Measurements from ENCODE around the gene SLC13A5. TPM values are rescaled to one million over a fixed set of nuclear protein-coding genes. Genes with fewer than 3 reads are reported as not detected.
A peak's percentile ranks its signal among the peaks of the same experiment; 100 is the strongest.
"Not testable (repeated sequence)": the region's sequence is repeated elsewhere in the genome, so short reads cannot be mapped to it uniquely, and the experiment has no call there.

The SLC13A5 gene
- total RNA-seq, 1 experiment from 2014 or later: not detected

DNA sequence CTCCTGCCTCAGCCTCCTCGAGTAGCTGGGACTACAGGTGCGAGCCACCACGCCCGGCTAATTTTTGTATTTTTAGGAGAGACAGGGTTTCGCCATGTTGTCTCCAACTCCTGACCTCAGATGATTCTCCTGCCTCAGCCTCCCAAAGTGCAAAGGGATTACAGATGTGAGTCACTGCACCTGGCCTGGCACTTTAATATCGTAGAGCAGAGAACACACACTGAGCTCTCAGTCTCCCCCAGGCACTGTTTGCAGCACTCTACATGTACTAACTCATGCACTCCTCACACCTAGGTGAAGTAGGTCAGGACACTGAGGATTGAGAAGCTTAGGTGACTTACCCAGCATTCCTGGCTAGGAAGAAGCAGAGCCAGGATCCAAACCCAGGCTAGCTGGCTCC, 46.6 kb downstream of the SLC13A5 start:
- H3K27ac ChIP-seq (ENCODE audit: low read length): no peak overlapping the region
- intact Hi-C loops (cut with micrococcal nuclease): loop anchor here (1.0 to 5.0 kb wide), 3 partner anchors 55 to 356 kb away; partner anchors contain the start of gene BCL6B
- H3F3A ChIP-seq (ENCODE audit: low read length, unreplicated experiment): no peaks in the 10 kb centered on the region
- ATAC-seq (no peak), DNase-seq (no peak)
- no peak overlapping the region for H3K9ac ChIP-seq (ENCODE audit: low read length)
- no peak overlapping the region for H2AFZ ChIP-seq (ENCODE audit: low read length)
- no peaks in the 10 kb centered on the region for H4K20me1 ChIP-seq (ENCODE audit: low read length)
- TF ChIP-seq EZH2phosphoT487 (IDR thresholded peaks at IDR 0.05; ENCODE audit: borderline replicate concordance, low read length): no peak
- no peak for TF ChIP-seq EZH2 (IDR thresholded peaks at IDR 0.05; ENCODE audit: low read length, unreplicated experiment)
- TF ChIP-seq, protein P1, sequence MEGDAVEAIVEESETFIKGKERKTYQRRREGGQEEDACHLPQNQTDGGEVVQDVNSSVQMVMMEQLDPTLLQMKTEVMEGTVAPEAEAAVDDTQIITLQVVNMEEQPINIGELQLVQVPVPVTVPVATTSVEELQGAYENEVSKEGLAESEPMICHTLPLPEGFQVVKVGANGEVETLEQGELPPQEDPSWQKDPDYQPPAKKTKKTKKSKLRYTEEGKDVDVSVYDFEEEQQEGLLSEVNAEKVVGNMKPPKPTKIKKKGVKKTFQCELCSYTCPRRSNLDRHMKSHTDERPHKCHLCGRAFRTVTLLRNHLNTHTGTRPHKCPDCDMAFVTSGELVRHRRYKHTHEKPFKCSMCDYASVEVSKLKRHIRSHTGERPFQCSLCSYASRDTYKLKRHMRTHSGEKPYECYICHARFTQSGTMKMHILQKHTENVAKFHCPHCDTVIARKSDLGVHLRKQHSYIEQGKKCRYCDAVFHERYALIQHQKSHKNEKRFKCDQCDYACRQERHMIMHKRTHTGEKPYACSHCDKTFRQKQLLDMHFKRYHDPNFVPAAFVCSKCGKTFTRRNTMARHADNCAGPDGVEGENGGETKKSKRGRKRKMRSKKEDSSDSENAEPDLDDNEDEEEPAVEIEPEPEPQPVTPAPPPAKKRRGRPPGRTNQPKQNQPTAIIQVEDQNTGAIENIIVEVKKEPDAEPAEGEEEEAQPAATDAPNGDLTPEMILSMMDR (conservative IDR thresholded peaks at IDR 0.05; ENCODE audit: low read depth, low read length): no peak
- no peaks in the 10 kb centered on the region for H3K9me2 ChIP-seq (replicated peaks; ENCODE audit: low read length)
- H3K27me3 ChIP-seq (ENCODE audit: low read length): no peaks in the 10 kb centered on the region
- ChIA-PET POLR2A (ENCODE audit: unreplicated experiment) (no interaction called here), CTCF (interaction anchor here (0.6 kb wide), 2 partner anchors 33 to 177 kb away, joined by 3 read pairs; no protein-coding TSS in a partner anchor)
- no peak overlapping the region for H3K4me3 ChIP-seq (ENCODE audit: low read length)
- H3K4me2 ChIP-seq (ENCODE audit: low read length): no peak overlapping the region
- H3K79me2 ChIP-seq (ENCODE audit: low read length): no peaks in the 10 kb centered on the region
- no peaks in the 10 kb centered on the region for H3K9me3 ChIP-seq (ENCODE audit: low read length)
- no peaks in the 10 kb centered on the region for H3K36me3 ChIP-seq (ENCODE audit: low read depth, low read length)
- BruUV-seq (replicated peaks): no TSS peak
- H3K4me1 ChIP-seq (ENCODE audit: insufficient read depth, low read length): peaks cover 30% of the 10 kb centered on the region

DNA sequence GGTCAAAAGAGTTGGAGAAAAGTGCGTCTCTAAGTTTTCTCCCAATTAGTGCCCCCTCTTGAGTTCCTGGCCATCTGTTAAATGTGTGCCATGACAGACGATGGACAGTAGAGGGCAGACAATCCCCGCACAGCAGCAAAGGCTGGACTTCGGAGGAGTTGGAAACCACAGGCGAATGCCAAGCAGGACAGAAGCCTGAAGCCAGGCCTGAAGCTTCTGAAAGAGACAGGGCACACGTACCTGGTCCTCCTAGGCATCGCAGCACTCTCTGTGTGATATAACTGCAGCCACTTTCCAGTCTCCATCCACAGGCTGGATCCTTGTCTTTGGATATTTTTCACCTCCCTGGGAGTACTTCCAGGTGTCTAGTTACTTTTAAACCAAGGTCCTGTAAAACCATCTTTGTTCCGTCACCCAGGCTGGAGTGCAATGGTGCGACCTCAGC, 47.1 kb downstream of the SLC13A5 start:
- Histone ChIP-seq H3K27me3 (ENCODE audit: low read length) (no peaks in the 10 kb centered on the region), H2AFZ (ENCODE audit: low read length) (no peak overlapping the region), H3K9me3 (ENCODE audit: low read length) (no peaks in the 10 kb centered on the region), H3K9ac (ENCODE audit: low read length) (no peak overlapping the region), H3K4me3 (ENCODE audit: low read length) (no peak overlapping the region), H3K4me2 (ENCODE audit: low read length) (no peak overlapping the region), H3K4me1 (ENCODE audit: insufficient read depth, low read length) (peaks cover 25% of the 10 kb centered on the region), H3K27ac (ENCODE audit: low read length) (no peak overlapping the region), H3K9me2 (replicated peaks; ENCODE audit: low read length) (no peaks in the 10 kb centered on the region), H3F3A (ENCODE audit: low read length, unreplicated experiment) (no peaks in the 10 kb centered on the region), H3K79me2 (ENCODE audit: low read length) (no peaks in the 10 kb centered on the region), H3K36me3 (ENCODE audit: low read depth, low read length) (no peaks in the 10 kb centered on the region), H4K20me1 (ENCODE audit: low read length) (no peaks in the 10 kb centered on the region)
- no peak for TF ChIP-seq EZH2phosphoT487 (IDR thresholded peaks at IDR 0.05; ENCODE audit: borderline replicate concordance, low read length)
- TF ChIP-seq, protein P1 (conservative IDR thresholded peaks at IDR 0.05; ENCODE audit: low read depth, low read length): peak; percentile 90
- ChIA-PET POLR2A (ENCODE audit: unreplicated experiment) (no interaction called here), CTCF (interaction anchor here (0.6 kb wide), 2 partner anchors 33 to 178 kb away, joined by 3 read pairs; no protein-coding TSS in a partner anchor)
- ATAC-seq: peak; percentile 71
- BruUV-seq (replicated peaks): no TSS peak
- intact Hi-C loops (cut with micrococcal nuclease): loop anchor here (1.0 to 5.0 kb wide), 3 partner anchors 55 to 356 kb away; partner anchors contain the start of gene BCL6B
- DNase-seq: peak; percentile 84

DNA sequence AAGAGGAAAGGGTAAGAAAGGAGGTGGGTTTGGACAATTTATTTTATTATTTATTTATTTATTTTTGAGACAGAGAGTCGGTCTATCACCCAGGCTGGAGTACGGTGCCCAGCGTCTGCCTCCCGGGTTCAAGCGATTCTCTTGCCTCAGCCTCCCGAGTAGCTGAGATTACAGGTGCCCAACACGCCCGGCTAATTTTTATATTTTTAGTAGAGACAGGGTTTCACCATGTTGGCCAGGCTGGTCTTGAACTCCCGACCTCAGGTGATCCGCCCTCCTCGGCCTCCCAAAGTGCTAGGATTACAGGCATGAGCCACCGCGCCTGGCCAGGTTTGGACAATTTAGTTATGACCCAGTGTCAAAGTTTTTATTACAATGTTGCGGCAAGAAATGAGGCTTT, 50.0 kb downstream of the SLC13A5 start:
- H3K36me3 ChIP-seq (ENCODE audit: low read depth, low read length); H3K79me2 ChIP-seq (ENCODE audit: low read length); H3K9ac ChIP-seq (ENCODE audit: low read length); H4K20me1 ChIP-seq (ENCODE audit: low read length); H3K27ac ChIP-seq (ENCODE audit: low read length); H3F3A ChIP-seq (ENCODE audit: low read length, unreplicated experiment); H3K9me2 ChIP-seq (replicated peaks; ENCODE audit: low read length); POLR2A ChIA-PET (ENCODE audit: unreplicated experiment); intact Hi-C loops (cut with micrococcal nuclease); CTCF ChIA-PET; H3K4me1 ChIP-seq (ENCODE audit: insufficient read depth, low read length); H3K27me3 ChIP-seq (ENCODE audit: low read length); BruUV-seq (replicated peaks); DNase-seq; H3K4me3 ChIP-seq (ENCODE audit: low read length); H3K4me2 ChIP-seq (ENCODE audit: low read length); H2AFZ ChIP-seq (ENCODE audit: low read length); H3K9me3 ChIP-seq (ENCODE audit: low read length); ATAC-seq: not testable (repeated sequence)

All from PC-3 (cell line).